Right atrium auricular region (tissue), 2 donors: Measurements from ENCODE around the gene CADM4. TPM values are rescaled to one million over a fixed set of nuclear protein-coding genes. Genes with fewer than 3 reads are reported as not detected.

Source experiments
- DNase-seq: peaks from one replicate; pipeline ENCODE4 v3.0.0-alpha.2; 2019; ENCODE audit warnings: low spot score
- H3K27ac ChIP-seq, 2 donors: fragments of 200-600 bp; sonication (generic); 1 replicate in 1 of 2; 2 replicates in 1 of 2; pipeline ENCODE4 v1.5.1; 2016 to 2019
- H3K27me3 ChIP-seq, 2 donors: fragments of 200-600 bp; sonication (generic); one replicate each; pipeline versions ENCODE4 v1.5.1 to v1.6.0; 2017 to 2019
- H3K36me3 ChIP-seq: fragments of 200-600 bp; sonication (generic); one replicate; pipeline ENCODE4 v1.5.1; 2016
- H3K4me1 ChIP-seq, 2 donors: fragments of 200-600 bp; sonication (generic); one replicate each; pipeline versions ENCODE4 v1.5.1 to v1.6.0; 2017 to 2019
- H3K4me3 ChIP-seq, 2 donors: fragments of 200-600 bp; sonication (generic); 1 replicate in 1 of 2; 2 replicates in 1 of 2; pipeline ENCODE4 v1.5.1; 2017 to 2019; ENCODE audit warnings: mild to moderate bottlenecking in 1 of 2, moderate library complexity in 1 of 2
- H3K9me3 ChIP-seq, 2 donors: fragments of 200-600 bp; sonication (generic); one replicate each; pipeline ENCODE4 v1.5.1; 2019
- CTCF ChIP-seq, 2 donors: fragments of 200-600 bp; sonication (generic); IDR thresholded peaks; one replicate each; pipeline ENCODE4 v1.5.1; 2019; ENCODE audit warnings: antibody characterized with exemption in 2 of 2
- total RNA-seq, 2 donors: library from RNA; depleted of rRNA; stranded (reverse); fragments of >200 nt; gene quantifications; one replicate each; pipeline ENCODE4 v1.1.0, GENCODE V29; 2016

CADM4 gene
- total RNA-seq, 2 donors from 2014 or later = 6.6 to 9.6 TPM

GRCh38 chr19:43642531-43642930 is 2.9 kb upstream of the CADM4 start:
- H3K4me3 ChIP-seq = no peak overlapping the region
- TF ChIP-seq CTCF (IDR thresholded peaks at IDR 0.05) = no peak
- DNase-seq = no peak
- peaks cover 0 to 12% of the 10 kb centered on the region in 2 donors for H3K4me1 ChIP-seq
- H3K27me3 ChIP-seq = no peaks in the 10 kb centered on the region
- H3K27ac ChIP-seq = no peak overlapping the region
- H3K9me3 ChIP-seq = no peaks in the 10 kb centered on the region
- no peaks in the 10 kb centered on the region for H3K36me3 ChIP-seq

- H3K27ac ChIP-seq = no peak overlapping the region
- no peak for DNase-seq
These were observed 1.7 kb upstream of the CADM4 start for GRCh38 chr19:43641333-43641732.

GRCh38 chr19:43640424-43640757 is 741 bp upstream of the CADM4 start:
- H3K4me3 ChIP-seq = peak overlapping the region; percentile 56 to 61
- no peak for DNase-seq
- no peak for TF ChIP-seq CTCF (IDR thresholded peaks at IDR 0.05)
- H3K4me1 ChIP-seq = peaks cover 0 to 12% of the 10 kb centered on the region in 2 donors
- no peak overlapping the region for H3K27ac ChIP-seq
- no peaks in the 10 kb centered on the region for H3K27me3 ChIP-seq
- H3K9me3 ChIP-seq = no peaks in the 10 kb centered on the region
- no peaks in the 10 kb centered on the region for H3K36me3 ChIP-seq

More at GRCh38 chr19:43641333-43641732, 1.7 kb upstream of the CADM4 start:
- H3K4me3 ChIP-seq = no peak overlapping the region
- no peaks in the 10 kb centered on the region for H3K27me3 ChIP-seq
- peaks cover 0 to 12% of the 10 kb centered on the region in 2 donors for H3K4me1 ChIP-seq
- H3K9me3 ChIP-seq = no peaks in the 10 kb centered on the region
- no peak for TF ChIP-seq CTCF (IDR thresholded peaks at IDR 0.05)
- H3K36me3 ChIP-seq = no peaks in the 10 kb centered on the region

- Histone ChIP-seq H3K9me3 (no peaks in the 10 kb centered on the region), H3K27ac (no peak overlapping the region), H3K36me3 (no peaks in the 10 kb centered on the region), H3K4me3 (peak overlapping the region; percentile 42 to 61), H3K27me3 (no peaks in the 10 kb centered on the region), H3K4me1 (peaks cover 0 to 12% of the 10 kb centered on the region in 2 donors)
- DNase-seq = no peak
- TF ChIP-seq CTCF (IDR thresholded peaks at IDR 0.05) = no peak
These were observed 593 bp downstream of the CADM4 start for GRCh38 chr19:43638995-43639518.

GRCh38 chr19:43638214-43638994 is 1.2 kb downstream of the CADM4 start:
- no peak overlapping the region for H3K27ac ChIP-seq

More at GRCh38 chr19:43638214-43638994, 1.2 kb downstream of the CADM4 start:
- peaks cover 0 to 12% of the 10 kb centered on the region in 2 donors for H3K4me1 ChIP-seq
- H3K27me3 ChIP-seq = no peaks in the 10 kb centered on the region
- no peaks in the 10 kb centered on the region for H3K9me3 ChIP-seq
- no peak overlapping the region for H3K4me3 ChIP-seq
- no peak for TF ChIP-seq CTCF (IDR thresholded peaks at IDR 0.05)
- no peak for DNase-seq
- no peaks in the 10 kb centered on the region for H3K36me3 ChIP-seq
